A549 treated with AZD2906 at 1 μM for 4 hours (cell line): ENCODE results near the gene DMTF1. TPM values are rescaled to one million over a fixed set of nuclear protein-coding genes. Genes with fewer than 3 reads are reported as not detected.

Source experiments
- total RNA-seq: library from RNA; stranded (reverse); fragments of 200-300 nt; extraction: Qiagen RNA extraction; gene quantifications from 5 replicates; pipeline ENCODE4 v1.2.3, GENCODE V29; 2022

Gene DMTF1, protein sequence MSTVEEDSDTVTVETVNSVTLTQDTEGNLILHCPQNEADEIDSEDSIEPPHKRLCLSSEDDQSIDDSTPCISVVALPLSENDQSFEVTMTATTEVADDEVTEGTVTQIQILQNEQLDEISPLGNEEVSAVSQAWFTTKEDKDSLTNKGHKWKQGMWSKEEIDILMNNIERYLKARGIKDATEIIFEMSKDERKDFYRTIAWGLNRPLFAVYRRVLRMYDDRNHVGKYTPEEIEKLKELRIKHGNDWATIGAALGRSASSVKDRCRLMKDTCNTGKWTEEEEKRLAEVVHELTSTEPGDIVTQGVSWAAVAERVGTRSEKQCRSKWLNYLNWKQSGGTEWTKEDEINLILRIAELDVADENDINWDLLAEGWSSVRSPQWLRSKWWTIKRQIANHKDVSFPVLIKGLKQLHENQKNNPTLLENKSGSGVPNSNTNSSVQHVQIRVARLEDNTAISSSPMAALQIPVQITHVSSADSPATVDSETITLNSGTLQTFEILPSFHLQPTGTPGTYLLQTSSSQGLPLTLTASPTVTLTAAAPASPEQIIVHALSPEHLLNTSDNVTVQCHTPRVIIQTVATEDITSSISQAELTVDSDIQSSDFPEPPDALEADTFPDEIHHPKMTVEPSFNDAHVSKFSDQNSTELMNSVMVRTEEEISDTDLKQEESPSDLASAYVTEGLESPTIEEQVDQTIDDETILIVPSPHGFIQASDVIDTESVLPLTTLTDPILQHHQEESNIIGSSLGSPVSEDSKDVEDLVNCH
- total RNA-seq, result 15.6 to 20.1 TPM (median 18.3 TPM) in 5 replicates

DNA sequence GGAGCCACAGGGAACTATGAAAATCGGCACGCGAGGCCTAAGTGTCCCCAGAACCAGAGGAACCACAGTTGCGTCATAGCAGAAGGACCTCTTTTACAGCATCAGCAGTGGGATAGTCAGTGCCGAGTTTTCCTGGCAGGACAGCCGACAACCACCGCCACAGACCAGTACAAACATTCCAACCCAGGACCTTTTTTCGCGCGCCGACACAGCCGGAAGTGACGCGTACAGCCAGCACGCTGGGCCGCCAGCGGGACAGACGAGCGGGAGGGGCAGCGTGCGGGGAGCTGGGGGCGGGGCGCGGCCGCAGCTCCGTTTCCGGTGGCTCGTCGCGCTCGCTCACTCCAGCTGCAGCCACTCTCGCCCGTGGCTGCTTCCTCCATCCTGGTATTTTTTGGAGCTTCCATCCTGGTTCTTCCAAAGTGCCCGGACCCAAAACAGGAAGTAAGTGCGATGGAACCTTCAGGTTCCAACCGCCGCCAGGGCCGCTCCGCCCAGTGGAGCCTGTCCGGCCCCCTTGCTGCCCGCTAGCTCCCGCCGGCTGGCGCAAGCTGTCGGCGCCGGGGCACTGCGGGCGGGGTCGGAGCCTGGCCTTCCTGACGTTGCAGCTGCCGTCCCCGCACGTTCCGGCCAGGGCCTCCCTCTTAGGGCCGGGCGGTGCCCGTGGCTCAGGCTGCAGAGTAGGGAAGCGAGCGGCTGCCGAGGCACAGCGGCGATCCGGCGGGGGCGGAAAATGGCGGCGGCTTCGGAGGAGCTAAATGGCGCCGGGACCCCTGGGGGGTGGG, at the start of gene DMTF1:
TSS of gene DMTF1 (plus strand) at position 342 of the 785 bp plus-strand sequence. CDS start 12,489 bp downstream, outside the sequence.

DNA sequence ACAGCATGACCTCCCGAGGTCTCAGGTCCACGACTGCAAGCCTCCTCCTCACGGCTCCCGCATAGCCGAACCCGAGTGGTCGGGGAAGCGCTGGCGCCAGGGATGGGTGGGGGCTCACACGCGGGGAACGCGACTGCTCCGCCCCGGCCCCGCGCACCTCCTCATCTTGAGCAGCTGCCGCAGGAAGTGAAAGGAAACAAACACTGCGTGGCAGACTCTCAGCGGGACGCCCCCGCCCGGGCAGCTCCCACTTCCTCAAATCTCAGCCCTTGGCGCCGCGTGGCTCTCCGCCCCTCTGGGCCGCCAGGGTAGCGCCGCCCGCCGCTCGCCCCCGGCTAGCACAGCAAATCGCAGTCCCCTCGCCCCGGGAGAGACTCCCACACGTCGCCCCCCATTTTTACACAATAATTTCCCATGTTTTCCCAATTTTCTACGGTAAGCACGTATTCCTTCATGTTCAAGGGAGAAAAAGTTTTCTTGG, 67.3 kb downstream of the DMTF1 start, which contains the start of gene TMEM243:
TSS of gene TMEM243 (minus strand) at position 188 of the 481 bp plus-strand sequence. CDS start 229 bp downstream, outside the sequence.

Other genes starting within 250 kb of the DMTF1 start
- gene ELAPOR2, start 92.8 kb upstream of the DMTF1 start, total RNA-seq, result 0.01 to 0.19 TPM (median 0.08 TPM) in 4 of 5 replicates, not detected in the other
- 22.3 to 27.2 TPM (median 26.9 TPM) in 5 replicates for gene TMEM243, start 67.3 kb downstream of the DMTF1 start, total RNA-seq
- gene CROT, start 193.2 kb downstream of the DMTF1 start, total RNA-seq, result 5.5 to 7.1 TPM (median 6.4 TPM) in 5 replicates